H1 (cell line): ENCODE results near the gene FIS1. TPM values are rescaled to one million over a fixed set of nuclear protein-coding genes. Genes with fewer than 3 reads are reported as not detected.

Source experiments
- CTCF ChIA-PET: fragments of 300-600 bp; sonication (Branson Sonifier 250); formaldehyde crosslinking; loops from one replicate; lab custom pipeline; 2021; ENCODE audit not compliant: partially characterized antibody; lab: Charles Lee
- POLR2A ChIA-PET: fragments of 300-600 bp; sonication (Branson Sonifier 250); formaldehyde crosslinking; loops from one replicate; lab custom pipeline; 2021; ENCODE audit warnings: inconsistent platforms; ENCODE audit not compliant: partially characterized antibody; lab: Charles Lee
- DNase-seq, 2 experiments: peaks; one replicate each; pipeline versions ENCODE4 v3.0.0 to v3.0.0-alpha.2; 2010 to 2022; ENCODE audit warnings: low spot score in 2 of 2, low read depth in 1 of 2, mixed read lengths in 1 of 2
- FAIRE-seq: peaks from 2 replicates; lab custom pipeline; 2011; peaks lifted over from hg19 to GRCh38; lab: Jason Lieb, UNC
- H2AFZ ChIP-seq: 2 replicates; pipeline ENCODE4 v1.8.1; 2012; ENCODE audit warnings: low read length, inconsistent platforms
- H2AK5ac ChIP-seq: 2 replicates; pipeline ENCODE4 v1.6.1; 2013; ENCODE audit warnings: low read depth, low read length
- H2BK120ac ChIP-seq: replicated peaks from 2 replicates; pipeline ENCODE3; 2013; ENCODE audit warnings: low read depth, low read length, inconsistent platforms
- H2BK12ac ChIP-seq: 2 replicates; pipeline ENCODE4 v1.6.1; 2013; ENCODE audit warnings: low read depth, low read length
- H2BK15ac ChIP-seq: 2 replicates; pipeline ENCODE4 v1.6.1; 2013; ENCODE audit warnings: low read length
- H2BK20ac ChIP-seq: 2 replicates; pipeline ENCODE4 v1.6.1; 2013; ENCODE audit warnings: low read length
- H2BK5ac ChIP-seq: 2 replicates; pipeline ENCODE4 v1.6.1; 2013; ENCODE audit warnings: low read depth, low read length
- H3K14ac ChIP-seq: 2 replicates; pipeline ENCODE4 v1.6.1; 2013; ENCODE audit warnings: inconsistent platforms; ENCODE audit not compliant: insufficient read length
- H3K18ac ChIP-seq: 2 replicates; pipeline ENCODE4 v1.6.1; 2013; ENCODE audit warnings: low read length; ENCODE audit errors: extremely low read depth
- H3K23ac ChIP-seq: 2 replicates; pipeline ENCODE4 v1.6.1; 2013; ENCODE audit warnings: inconsistent platforms; ENCODE audit not compliant: insufficient read length
- H3K23me2 ChIP-seq: 2 replicates; pipeline ENCODE4 v1.6.1; 2013; ENCODE audit warnings: low read depth, low read length
- H3K27ac ChIP-seq: 2 replicates; pipeline ENCODE4 v1.6.1; 2011; ENCODE audit warnings: low read depth, low read length, inconsistent platforms
- H3K27me3 ChIP-seq, 4 experiments: replicated peaks in 1 of 4; 1 replicate in 1 of 4; 2 replicates in 3 of 4; pipeline versions ENCODE4 v1.6.1 to v1.8.1; 2011 to 2013; ENCODE audit warnings: low read length in 3 of 4, mild to moderate bottlenecking in 3 of 4, inconsistent platforms in 2 of 4, mixed read lengths in 2 of 4, moderate library complexity in 1 of 4; ENCODE audit not compliant: control insufficient read depth in 3 of 4, insufficient read depth in 3 of 4; ENCODE audit errors: extremely low read depth in 1 of 4
- H3K36me3 ChIP-seq, 4 experiments: 2 replicates each; pipeline versions ENCODE4 v1.6.1 to v1.8.1; 2011 to 2013; ENCODE audit warnings: mild to moderate bottlenecking in 4 of 4, low read length in 3 of 4, moderate library complexity in 2 of 4, control low read depth in 1 of 4, inconsistent platforms in 1 of 4; ENCODE audit not compliant: insufficient read depth in 4 of 4, control insufficient read depth in 2 of 4
- H3K4ac ChIP-seq: replicated peaks from 2 replicates; pipeline ENCODE3; 2013; ENCODE audit warnings: low read length, low read depth, mixed read lengths, inconsistent platforms; ENCODE audit not compliant: insufficient read length
- H3K4me1 ChIP-seq, 4 experiments: replicated peaks in 1 of 4; 1 replicate in 1 of 4; 2 replicates in 3 of 4; pipeline versions ENCODE4 v1.6.1 to v1.8.1; 2011 to 2013; ENCODE audit warnings: low read length in 3 of 4, inconsistent platforms in 2 of 4, mixed read lengths in 1 of 4; ENCODE audit not compliant: insufficient read depth in 4 of 4, control insufficient read depth in 3 of 4
- H3K4me2 ChIP-seq, 2 experiments: 2 replicates each; pipeline versions ENCODE4 v1.6.1 to v1.8.1; 2011 to 2013; ENCODE audit warnings: low read depth in 2 of 2, low read length in 2 of 2, control low read depth in 1 of 2, inconsistent platforms in 1 of 2, mild to moderate bottlenecking in 1 of 2; ENCODE audit not compliant: insufficient read depth in 1 of 2
- H3K4me3 ChIP-seq, 4 experiments: fragments of 200-600, 300-600 bp in 1 of 4; sonication (generic), shearing (Covaris generic), sonication (Bioruptor Twin) in 1 of 4; 2 replicates each; pipeline versions ENCODE4 v1.5.1 to v1.8.1; 2011 to 2016; ENCODE audit warnings: low read length in 4 of 4, low read depth in 3 of 4, control low read depth in 2 of 4, inconsistent platforms in 2 of 4, mild to moderate bottlenecking in 2 of 4, mixed read lengths in 1 of 4, moderate library complexity in 1 of 4; ENCODE audit not compliant: insufficient read depth in 2 of 4; ENCODE audit errors: extremely low read depth in 1 of 4
- H3K56ac ChIP-seq: replicated peaks from 2 replicates; pipeline ENCODE3; 2013; ENCODE audit warnings: low read depth, mild to moderate bottlenecking, mixed read lengths, low read length, inconsistent platforms; ENCODE audit not compliant: insufficient read length
- H3K79me1 ChIP-seq: 2 replicates; pipeline ENCODE4 v1.6.1; 2013; ENCODE audit warnings: low read depth, low read length, control low read depth
- H3K79me2 ChIP-seq, 2 experiments: 2 replicates each; pipeline versions ENCODE4 v1.6.1 to v1.8.1; 2012 to 2013; ENCODE audit warnings: low read length in 2 of 2, mild to moderate bottlenecking in 2 of 2, inconsistent platforms in 1 of 2; ENCODE audit not compliant: insufficient read depth in 2 of 2, control insufficient read depth in 1 of 2
- H3K9ac ChIP-seq, 4 experiments: replicated peaks in 1 of 4; 1 replicate in 1 of 4; 2 replicates in 3 of 4; pipeline versions ENCODE4 v1.6.1 to v1.8.1; 2011 to 2013; ENCODE audit warnings: low read depth in 3 of 4, low read length in 3 of 4, control low read depth in 2 of 4, mild to moderate bottlenecking in 2 of 4, moderate library complexity in 2 of 4, inconsistent platforms in 1 of 4; ENCODE audit errors: extremely low read depth in 1 of 4
- H3K9me3 ChIP-seq, 2 experiments: 2 replicates each; pipeline versions ENCODE4 v1.6.1 to v1.8.1; 2012 to 2013; ENCODE audit warnings: mild to moderate bottlenecking in 2 of 2, moderate library complexity in 2 of 2, control low read depth in 1 of 2, inconsistent platforms in 1 of 2, low read depth in 1 of 2, low read length in 1 of 2, mixed read lengths in 1 of 2; ENCODE audit not compliant: insufficient read depth in 2 of 2
- H4K20me1 ChIP-seq, 2 experiments: replicated peaks in 1 of 2; 2 replicates each; pipeline versions ENCODE3 to v1.8.1; 2011 to 2013; ENCODE audit warnings: inconsistent platforms in 2 of 2, low read length in 2 of 2, mild to moderate bottlenecking in 1 of 2; ENCODE audit not compliant: insufficient read depth in 2 of 2, control insufficient read depth in 1 of 2
- H4K5ac ChIP-seq: 2 replicates; pipeline ENCODE4 v1.6.1; 2013; ENCODE audit warnings: low read length, low read depth, mixed read lengths, inconsistent platforms; ENCODE audit not compliant: insufficient read length
- H4K8ac ChIP-seq: 2 replicates; pipeline ENCODE4 v1.8.0; 2013; ENCODE audit warnings: mild to moderate bottlenecking, moderate library complexity, low read length, inconsistent platforms; ENCODE audit not compliant: insufficient read depth; ENCODE audit errors: extremely low read depth
- H4K91ac ChIP-seq: replicated peaks from 2 replicates; pipeline ENCODE3; 2013; ENCODE audit warnings: low read length, mixed read lengths, inconsistent platforms; ENCODE audit not compliant: insufficient read length
- BACH1 ChIP-seq: IDR thresholded peaks from 2 replicates; pipeline ENCODE4 v1.6.1; 2012; ENCODE audit warnings: low read length, improper control_type of control experiment
- CBX8 ChIP-seq: fragments of 300-800, 300-1000 bp; sonication (generic); IDR thresholded peaks from 2 replicates; pipeline ENCODE4 v1.7.1; 2016; ENCODE audit warnings: low read depth, low read length, borderline replicate concordance
- EZH2 ChIP-seq: fragments of 200-600 bp; sonication (generic); IDR thresholded peaks from 2 replicates; pipeline ENCODE4 v1.7.1; 2012; ENCODE audit warnings: low read depth, mild to moderate bottlenecking, moderate library complexity, low read length, inconsistent platforms; ENCODE audit not compliant: severe bottlenecking
- HDAC6 ChIP-seq: IDR thresholded peaks from one replicate; pipeline ENCODE4 v1.7.1; 2012; ENCODE audit warnings: low read depth, mild to moderate bottlenecking, inconsistent platforms, low read length, moderate library complexity
- POLR2A ChIP-seq, 2 experiments: IDR thresholded peaks; 1 replicate in 1 of 2; 2 replicates in 1 of 2; pipeline ENCODE4 v1.6.1; 2011; ENCODE audit warnings: low read depth in 2 of 2, low read length in 2 of 2, mild to moderate bottlenecking in 2 of 2; ENCODE audit errors: control extremely low read depth in 1 of 2
- RNF2 ChIP-seq: fragments of 200-900, 300-1000 bp; sonication (generic); IDR thresholded peaks from 2 replicates; pipeline ENCODE4 v1.7.1; 2016; ENCODE audit warnings: borderline replicate concordance, low read depth, mild to moderate bottlenecking, antibody characterized with exemption, low read length; ENCODE audit not compliant: poor library complexity, severe bottlenecking; ENCODE audit errors: missing control alignments
- SAP30 ChIP-seq: fragments of 300-600 bp; sonication (generic); IDR thresholded peaks from 2 replicates; pipeline ENCODE4 v1.7.1; 2012; ENCODE audit warnings: low read length, moderate library complexity, mild to moderate bottlenecking, inconsistent platforms; ENCODE audit not compliant: insufficient read depth, insufficient replicate concordance
- SP1 ChIP-seq: IDR thresholded peaks from 2 replicates; pipeline ENCODE4 v1.6.1; 2011; ENCODE audit warnings: low read depth, low read length
- SUZ12 ChIP-seq: fragments of 200-600 bp; sonication (generic); IDR thresholded peaks from 2 replicates; pipeline ENCODE4 v1.6.1; 2012; ENCODE audit warnings: mild to moderate bottlenecking, inconsistent platforms, low read length, moderate library complexity, mixed read lengths
- ZNF274 ChIP-seq: IDR thresholded peaks from 2 replicates; pipeline ENCODE4 v1.7.0; 2012; ENCODE audit warnings: low read length, borderline replicate concordance; ENCODE audit errors: extremely low read depth
- WGBS, 2 experiments: shearing (Covaris generic) in 1 of 2; methylation state at CpG; one replicate each; pipeline versions ENCODE4 v1.1.6 to v1.1.7; 2013 to 2015; ENCODE audit warnings: low lambda C conversion rate in 2 of 2, mixed read lengths in 2 of 2, inconsistent platforms in 1 of 2, low coverage in 1 of 2, missing lambda C conversion rate in 1 of 2; ENCODE audit not compliant: insufficient replicate concordance in 2 of 2, insufficient coverage in 1 of 2, insufficient read length in 1 of 2; ENCODE audit errors: extremely low coverage in 1 of 2, missing lambda C conversion rate in 1 of 2; 5-methylcytosine and 5-hydroxymethylcytosine counted together
- polyA plus RNA-seq, 7 experiments: library from polyadenylated mRNA; depleted of rRNA in 3 of 7; stranded (reverse) in 5 of 7; unstranded in 2 of 7; fragments of >200 nt in 5 of 7; fragments of 200-250 nt in 2 of 7; gene quantifications; 1 replicate in 5 of 7; 2 replicates in 1 of 7; 4 replicates in 1 of 7; pipeline versions ENCODE4 v1.2.1 to v1.2.3, GENCODE V29; 2011 to 2013; ENCODE audit warnings: missing spikeins in 2 of 7, mixed read lengths in 2 of 7
- total RNA-seq: library from RNA; stranded (reverse); fragmentation: NEBNext Ultra II Directional; extraction: Animal tissue kit (Norgen Biotek cat#: 25700); gene quantifications from 2 replicates; pipeline ENCODE4 v1.2.1, GENCODE V29; 2021
- TF ChIP-seq, protein P1 (sequence below), 3 experiments: IDR thresholded peaks; 1 replicate in 2 of 3; 2 replicates in 1 of 3; pipeline versions ENCODE4 v1.5.1 to v1.6.1; 2011; ENCODE audit warnings: low read length in 3 of 3, mild to moderate bottlenecking in 3 of 3, inconsistent platforms in 2 of 3, low read depth in 1 of 3, moderate library complexity in 1 of 3; ENCODE audit not compliant: insufficient read depth in 1 of 3; ENCODE audit errors: control extremely low read depth in 1 of 3

Gene FIS1
- total and polyA plus RNA-seq, 2 of the 8 experiments (the other 6 are each of a cell fraction or from before 2014, with no cell fraction given) = 128 to 195 TPM

- no peak overlapping the region for H2AFZ ChIP-seq
- CTCF ChIA-PET = interaction anchor here (1.1 to 1.6 kb wide), 5 partner anchors 17 to 72 kb away, joined by 3 to 7 read pairs (median 4); no protein-coding TSS in a partner anchor
- no peak for TF ChIP-seq HDAC6
- TF ChIP-seq POLR2A (IDR thresholded peaks at IDR 0.05; ENCODE audit: control extremely low read depth in 1 of 2, low read depth in 2 of 2, low read length in 2 of 2) = no peak
- no peak for TF ChIP-seq CBX8
- TF ChIP-seq, protein P1, sequence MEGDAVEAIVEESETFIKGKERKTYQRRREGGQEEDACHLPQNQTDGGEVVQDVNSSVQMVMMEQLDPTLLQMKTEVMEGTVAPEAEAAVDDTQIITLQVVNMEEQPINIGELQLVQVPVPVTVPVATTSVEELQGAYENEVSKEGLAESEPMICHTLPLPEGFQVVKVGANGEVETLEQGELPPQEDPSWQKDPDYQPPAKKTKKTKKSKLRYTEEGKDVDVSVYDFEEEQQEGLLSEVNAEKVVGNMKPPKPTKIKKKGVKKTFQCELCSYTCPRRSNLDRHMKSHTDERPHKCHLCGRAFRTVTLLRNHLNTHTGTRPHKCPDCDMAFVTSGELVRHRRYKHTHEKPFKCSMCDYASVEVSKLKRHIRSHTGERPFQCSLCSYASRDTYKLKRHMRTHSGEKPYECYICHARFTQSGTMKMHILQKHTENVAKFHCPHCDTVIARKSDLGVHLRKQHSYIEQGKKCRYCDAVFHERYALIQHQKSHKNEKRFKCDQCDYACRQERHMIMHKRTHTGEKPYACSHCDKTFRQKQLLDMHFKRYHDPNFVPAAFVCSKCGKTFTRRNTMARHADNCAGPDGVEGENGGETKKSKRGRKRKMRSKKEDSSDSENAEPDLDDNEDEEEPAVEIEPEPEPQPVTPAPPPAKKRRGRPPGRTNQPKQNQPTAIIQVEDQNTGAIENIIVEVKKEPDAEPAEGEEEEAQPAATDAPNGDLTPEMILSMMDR (IDR thresholded peaks at IDR 0.05; ENCODE audit: control extremely low read depth in 1 of 3, insufficient read depth in 1 of 3, low read depth in 1 of 3, low read length in 3 of 3) = no peak
- TF ChIP-seq SP1 = no peak
- no peak for TF ChIP-seq BACH1
- no peak for TF ChIP-seq SAP30
- no peak for TF ChIP-seq SUZ12
- TF ChIP-seq ZNF274 = no peak
- TF ChIP-seq EZH2 = no peak
- TF ChIP-seq RNF2 = no peak
Observed at GRCh38 chr7:101210143-101210542, 34.7 kb downstream of the FIS1 start.

More at GRCh38 chr7:101210143-101210542, 34.7 kb downstream of the FIS1 start:
- no peak for DNase-seq
- Histone ChIP-seq H3K4me1 (peaks cover 0 to 2% (median 0%) of the 10 kb centered on the region in 4 experiments; a peak in 1 of 7 replicates), H3K56ac (no peak overlapping the region), H3K4ac (no peak overlapping the region), H4K5ac (no peak overlapping the region), H3K9ac (no peak overlapping the region), H3K18ac (no peak overlapping the region), H2BK12ac (no peak overlapping the region), H3K36me3 (peaks cover 0 to 4% (median 0%) of the 10 kb centered on the region in 4 experiments; a peak in 3 of 8 replicates), H4K8ac (no peak overlapping the region), H3K27ac (no peak overlapping the region), H3K4me2 (no peak overlapping the region), H3K23ac (no peak overlapping the region), H3K14ac (no peak overlapping the region), H2BK5ac (no peak overlapping the region), H3K23me2 (no peaks in the 10 kb centered on the region), H4K20me1 (peaks cover 0 to 2% of the 10 kb centered on the region in 2 experiments), H3K9me3 (no peaks in the 10 kb centered on the region), H3K79me2 (no peaks in the 10 kb centered on the region), H3K27me3 (no peaks in the 10 kb centered on the region), H2BK120ac (no peak overlapping the region), H3K79me1 (no peaks in the 10 kb centered on the region), H2AK5ac (no peak overlapping the region), H2BK20ac (no peak overlapping the region), H3K4me3 (no peak overlapping the region), H4K91ac (no peak overlapping the region), H2BK15ac (no peak overlapping the region)
- 95% methylated on average over 18 of the region's 19 CpGs; no CpG with 5 or more reads in 1 of the 2 experiments for WGBS, 2 experiments
- POLR2A ChIA-PET = interaction anchor here (0.9 to 1.8 kb wide), 4 partner anchors 10 to 64 kb away, joined by 3 to 6 read pairs (median 4); partner anchors contain the start of gene MOGAT3
- FAIRE-seq = no peak
